SKM-1 treated with dmso at 0.1 percent for 144 hours (cell line): ENCODE measurements around the gene RFLNA.
A peak's percentile ranks its signal among the peaks of the same experiment; 100 is the strongest.

ENCODE experiments used
- DNase-seq: peaks from one replicate; lab custom pipeline; 2025; ENCODE audit not compliant: unreplicated experiment; lab: John Stamatoyannopoulos, UW

Gene RFLNA, protein sequence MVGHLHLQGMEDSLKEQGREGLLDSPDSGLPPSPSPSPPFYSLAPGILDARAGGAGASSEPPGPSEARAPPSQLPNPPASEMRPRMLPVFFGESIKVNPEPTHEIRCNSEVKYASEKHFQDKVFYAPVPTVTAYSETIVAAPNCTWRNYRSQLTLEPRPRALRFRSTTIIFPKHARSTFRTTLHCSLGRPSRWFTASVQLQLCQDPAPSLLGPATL

DNA sequence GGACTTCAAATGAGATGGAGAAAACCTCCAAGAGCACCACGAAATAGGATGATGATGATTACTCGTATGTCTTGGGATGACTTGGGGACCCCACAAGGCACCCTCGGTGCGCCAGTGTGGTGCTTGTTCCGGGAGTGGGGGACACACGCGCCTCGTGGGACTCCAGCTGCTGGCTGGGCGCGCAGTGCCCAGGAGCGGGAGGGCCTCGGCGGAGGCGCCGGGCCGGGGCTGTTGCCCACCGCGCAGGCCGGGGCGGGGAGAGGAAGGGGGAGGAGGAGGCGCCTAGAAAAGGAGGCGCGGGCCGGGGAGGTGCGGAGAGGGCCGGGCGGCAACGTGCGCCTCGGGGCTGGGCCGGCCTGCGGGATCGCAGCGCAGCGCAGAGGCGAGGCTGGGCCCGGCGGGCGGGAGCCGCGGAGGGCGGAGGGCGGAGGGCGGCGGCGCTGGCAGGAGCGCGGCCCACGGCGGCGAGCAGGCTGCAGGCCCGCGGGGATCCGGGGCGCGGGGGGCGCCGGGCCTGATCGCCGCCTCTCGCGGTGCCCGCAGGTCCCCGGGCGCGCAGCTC, at the start of gene RFLNA:
RFLNA (plus strand) TSS at position 314 of the 562 bp plus-strand sequence. CDS start 337 bp downstream, outside the sequence.
- DNase-seq, result no peak

DNA sequence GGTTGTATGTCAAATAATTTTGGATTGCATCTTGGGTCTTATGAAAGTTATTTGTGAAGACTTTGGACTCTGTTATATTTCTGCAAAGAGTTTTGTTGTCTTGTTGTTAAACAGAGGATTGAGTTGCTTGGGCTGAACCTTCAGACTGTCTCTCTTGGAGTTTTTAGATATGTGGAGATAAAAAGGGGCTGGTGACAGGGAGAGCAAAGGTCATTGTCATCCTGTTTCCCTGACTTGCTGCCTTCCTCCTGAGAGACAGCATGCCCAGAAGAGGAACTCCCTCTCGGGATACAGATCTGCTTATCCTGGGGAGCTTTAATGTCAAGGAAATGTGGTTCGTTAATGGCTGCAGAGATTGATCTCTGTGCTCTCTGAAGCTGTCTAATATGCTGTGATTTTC, 47.6 kb upstream of the RFLNA start:
- DNase-seq, result no peak

DNA sequence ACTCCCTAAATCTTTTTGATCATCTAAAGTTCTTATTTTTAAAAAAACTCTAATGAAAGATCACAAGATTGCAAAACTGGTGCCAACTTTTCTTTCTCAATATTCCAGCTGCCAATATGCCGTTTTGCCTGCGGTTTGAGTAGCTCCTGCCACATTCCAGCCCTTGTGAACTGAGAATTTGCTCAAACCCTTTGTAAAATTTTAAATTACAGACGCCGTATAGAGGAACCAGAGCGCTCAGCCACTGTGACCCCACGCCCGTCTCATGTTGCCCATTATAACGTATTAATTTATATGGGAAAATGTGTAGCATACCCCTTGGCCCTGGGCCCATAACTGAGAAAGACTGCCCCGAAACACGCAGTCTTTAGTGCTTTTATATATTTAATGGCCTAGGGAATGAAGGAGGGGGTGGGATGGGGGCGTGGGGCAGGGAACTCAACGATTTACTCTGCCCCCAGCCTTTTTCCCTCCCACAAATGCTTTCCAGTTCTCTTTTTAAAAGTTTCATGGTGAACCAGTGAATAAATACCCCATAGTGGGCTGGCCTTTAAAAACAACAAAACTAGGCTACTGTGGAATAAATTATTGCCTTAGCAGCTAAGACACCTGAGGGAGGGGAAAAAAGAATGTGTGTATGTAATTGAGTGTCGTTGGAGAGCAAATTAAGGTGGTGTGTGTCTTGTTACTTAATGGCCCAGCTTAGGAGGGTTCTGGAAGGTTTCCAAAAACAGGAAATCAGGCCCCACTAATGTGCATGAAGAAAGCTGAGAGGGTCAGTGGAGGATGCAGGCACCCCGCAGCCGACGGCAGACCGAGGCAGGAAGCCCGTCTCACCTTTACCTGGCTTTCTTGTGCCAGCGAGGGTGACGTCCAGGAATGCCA, 45.7 kb upstream of the RFLNA start:
- no peak for DNase-seq

DNA sequence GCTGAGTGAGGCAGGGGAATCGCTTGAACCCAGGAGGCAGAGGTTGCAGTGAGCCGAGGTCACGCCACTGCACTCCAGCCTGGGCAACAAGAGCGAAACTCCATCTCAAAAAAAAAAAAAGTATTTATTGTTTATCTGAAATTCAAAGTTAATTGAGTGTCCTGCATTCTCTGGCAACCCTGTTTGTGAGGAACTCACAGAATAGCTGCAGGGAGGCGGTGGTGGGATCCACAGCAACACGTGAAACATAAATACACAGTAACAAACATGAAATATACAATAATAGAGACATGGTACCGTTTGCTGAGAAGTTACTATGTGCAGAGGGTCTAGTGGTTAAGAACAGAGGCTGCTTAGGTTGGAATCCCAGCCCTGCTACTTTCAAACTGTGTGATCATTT, 43.7 kb upstream of the RFLNA start:
- DNase-seq, result no peak

DNA sequence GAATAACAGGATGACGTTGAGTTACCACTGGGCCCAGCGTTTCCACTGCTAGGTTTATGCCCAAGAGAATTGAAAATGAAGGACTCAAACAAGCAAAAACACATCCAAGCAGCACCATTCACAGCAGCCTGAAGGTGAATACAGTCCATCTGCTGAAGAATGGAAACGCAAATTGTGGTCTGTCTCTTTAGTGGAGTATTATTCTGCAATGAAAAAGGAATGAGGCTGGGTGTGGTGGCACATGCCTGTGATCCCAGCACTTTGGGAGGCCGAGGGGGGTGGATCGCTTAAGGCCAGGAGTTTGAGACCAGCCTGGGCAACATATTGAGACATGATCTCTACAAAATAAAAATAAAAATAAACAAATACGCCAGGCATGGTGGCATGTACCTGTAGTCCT, 41.9 kb upstream of the RFLNA start:
- no peak for DNase-seq

DNA sequence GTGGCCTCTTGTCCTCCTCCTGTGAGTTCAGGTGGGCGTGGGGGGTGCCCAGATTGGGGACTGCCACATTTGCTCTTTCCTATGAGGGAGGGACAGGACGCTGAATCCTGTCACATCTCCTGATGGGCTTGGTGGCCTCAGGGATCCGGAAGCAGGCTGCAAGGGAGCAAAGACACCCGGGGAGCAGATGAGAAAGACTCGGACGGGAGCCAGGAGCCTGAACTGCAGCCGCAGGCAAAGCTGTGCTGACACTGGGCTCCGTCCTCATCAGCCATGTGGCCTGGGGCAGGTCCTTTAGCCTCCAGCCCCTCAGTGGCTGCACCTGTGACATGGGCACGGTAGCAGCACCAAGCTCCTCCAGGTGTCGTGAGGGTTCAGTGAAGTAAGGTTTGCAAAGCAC, 40.8 kb upstream of the RFLNA start:
- DNase-seq, result no peak

DNA sequence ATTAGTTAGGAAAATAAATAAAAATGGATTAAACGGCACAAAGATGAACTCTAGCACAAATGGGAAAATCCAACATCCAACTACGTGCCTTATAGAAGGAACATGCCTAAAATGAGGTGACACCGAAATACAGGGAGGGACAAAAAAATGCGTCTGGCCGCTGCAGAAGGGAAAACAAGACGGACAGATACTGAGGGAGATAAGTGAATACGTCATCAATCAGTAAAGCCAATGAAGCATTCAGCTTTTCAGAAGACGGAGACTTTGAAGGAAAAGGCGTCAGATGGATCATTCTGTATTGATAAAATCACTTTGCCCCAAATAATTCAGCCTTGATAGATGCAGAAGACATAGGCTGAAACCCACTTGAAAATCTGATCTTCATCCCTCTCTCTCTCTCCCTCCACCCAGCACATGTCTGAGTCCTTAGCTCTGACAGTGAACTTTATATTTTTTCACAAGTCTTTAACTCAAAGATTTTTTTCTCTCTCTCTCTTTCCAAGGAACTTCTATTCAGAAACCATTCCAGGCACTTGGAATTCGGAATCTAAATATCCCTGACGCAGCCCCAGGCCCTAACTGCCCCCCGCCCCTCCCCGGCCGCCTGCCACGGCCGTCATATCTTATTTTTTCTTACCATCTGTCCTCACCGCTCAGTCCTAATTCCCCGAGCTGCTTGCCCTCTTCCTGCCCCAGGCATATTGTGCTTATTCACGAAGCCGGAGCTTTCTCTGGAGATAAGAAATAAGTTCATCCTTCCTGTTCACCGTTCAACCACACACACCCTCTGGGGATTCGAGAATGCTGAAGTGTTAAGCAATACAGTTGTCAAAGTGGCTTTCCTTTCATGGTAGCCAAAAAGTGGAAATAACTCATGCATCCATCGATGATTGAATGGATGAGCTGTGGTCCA, 35.5 kb upstream of the RFLNA start:
- DNase-seq, result peak; percentile 50

DNA sequence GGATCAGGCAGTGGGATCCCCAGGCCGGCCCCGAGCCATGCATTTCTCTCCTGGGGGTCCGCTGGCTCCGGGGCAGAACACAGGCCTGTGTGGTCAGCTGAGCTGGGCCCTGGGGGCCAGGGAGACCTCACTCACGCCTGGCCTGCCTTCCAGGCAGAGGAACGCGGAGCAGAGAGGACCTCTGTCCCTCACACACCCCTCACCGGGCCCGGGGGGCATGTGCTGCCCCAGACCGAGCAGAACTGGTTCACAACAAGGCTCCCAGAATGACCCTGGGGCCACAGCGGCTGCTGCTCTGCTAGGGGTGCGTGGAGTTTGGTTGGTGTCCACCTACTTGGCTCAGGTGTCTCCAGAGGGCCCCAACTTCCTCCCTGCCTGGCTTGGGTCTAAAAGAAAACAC, 33.0 kb upstream of the RFLNA start:
- DNase-seq, result no peak

DNA sequence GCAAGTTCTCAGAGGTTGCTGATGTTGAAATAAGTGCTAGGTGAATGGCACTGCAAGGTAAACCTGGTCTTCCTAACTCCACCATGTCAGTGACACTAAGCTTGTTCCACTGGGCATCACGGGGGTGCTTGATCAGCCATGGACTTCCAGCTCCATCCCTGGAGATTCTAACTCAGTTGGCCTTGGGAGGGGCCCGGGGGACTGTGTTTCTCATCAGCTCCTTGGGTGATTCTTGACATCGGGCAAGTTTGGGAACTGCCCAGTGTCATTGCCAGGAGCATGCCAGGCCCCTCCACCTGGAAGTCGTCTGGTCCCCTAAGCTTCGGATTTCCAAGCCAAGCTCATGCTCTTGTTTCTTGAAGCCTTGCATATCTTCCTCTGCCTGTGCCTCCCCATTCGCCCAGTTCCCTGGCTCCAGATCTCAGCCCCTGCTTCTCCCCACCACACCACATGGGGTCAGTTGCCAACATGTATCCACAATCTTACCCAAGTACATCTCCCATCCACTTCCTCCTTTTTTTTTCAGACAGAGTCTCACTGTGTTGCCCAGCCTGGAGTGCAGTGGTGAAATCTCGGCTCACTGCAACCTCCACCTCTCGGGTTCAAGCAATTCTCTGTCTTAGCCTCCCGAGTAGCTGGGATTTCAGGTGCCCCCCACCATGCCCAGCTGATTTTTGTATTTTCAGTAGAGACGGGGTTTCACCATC, 30.7 kb upstream of the RFLNA start:
- no peak for DNase-seq

DNA sequence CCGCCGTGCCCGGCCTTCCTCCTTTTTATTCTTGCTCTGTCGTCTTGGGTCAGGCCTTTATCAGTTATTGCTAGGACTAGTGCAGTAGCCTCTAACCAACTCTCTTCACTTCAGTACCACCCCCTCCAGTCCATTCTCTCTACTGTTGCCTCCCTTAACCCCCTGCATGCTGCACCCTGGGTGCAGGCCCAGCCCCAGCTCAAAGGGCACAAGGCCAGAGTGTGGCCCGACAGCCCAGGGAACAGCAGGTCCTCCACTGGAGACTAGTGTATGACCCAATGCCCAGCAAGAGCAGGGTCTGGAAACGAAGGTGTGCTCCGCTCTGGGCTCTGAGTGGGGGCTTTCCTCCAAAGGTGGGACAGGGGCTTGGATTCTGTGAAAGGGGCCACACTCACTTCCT, 30.0 kb upstream of the RFLNA start:
- DNase-seq, result no peak

DNA sequence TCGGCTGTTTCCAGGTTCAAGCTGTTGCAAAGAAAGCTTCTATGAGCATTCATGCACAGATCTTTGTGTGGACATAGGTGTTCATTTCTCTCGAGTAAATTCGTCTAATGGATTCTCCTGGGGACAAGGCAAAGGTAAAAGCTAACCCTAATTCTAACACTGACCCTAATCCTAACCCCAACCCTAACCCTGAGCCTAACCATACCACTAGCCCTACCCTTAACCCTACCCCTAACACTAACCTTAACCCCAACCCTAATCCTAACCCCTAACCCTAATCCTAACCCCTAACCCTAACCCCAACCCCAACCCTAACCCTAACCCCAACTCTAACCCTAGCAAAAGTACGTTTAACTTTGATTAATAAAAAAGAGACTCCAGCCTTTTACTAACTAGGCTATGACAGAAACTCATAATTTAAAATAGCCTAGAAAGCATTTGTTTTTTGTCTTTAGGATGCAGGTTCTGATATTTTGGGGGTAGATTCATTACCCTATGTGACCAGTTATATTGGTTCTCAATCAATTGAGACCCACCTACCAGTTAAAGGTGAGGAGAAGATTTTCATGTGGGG, 27.6 kb upstream of the RFLNA start:
- no peak for DNase-seq

DNA sequence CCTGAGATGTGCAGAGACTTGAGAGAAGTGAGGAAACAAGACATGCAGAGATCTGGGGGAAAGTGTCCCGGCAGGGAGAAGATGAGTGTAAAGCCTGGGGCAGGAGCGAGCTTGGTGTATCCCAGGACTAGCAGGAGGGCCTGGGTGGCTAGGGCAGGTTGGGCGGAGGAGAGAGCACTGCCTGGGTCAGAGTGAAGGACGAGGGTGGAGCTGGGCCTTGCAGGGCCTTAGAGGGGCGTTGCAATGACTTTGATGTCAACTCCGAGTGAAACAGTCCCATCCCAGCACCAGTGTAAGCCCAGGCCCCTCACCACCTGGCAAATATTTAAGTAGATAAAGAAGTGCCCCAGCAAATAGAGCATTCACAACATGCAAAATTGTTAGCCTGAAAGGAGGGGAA, 24.2 kb upstream of the RFLNA start:
- DNase-seq, result no peak

DNA sequence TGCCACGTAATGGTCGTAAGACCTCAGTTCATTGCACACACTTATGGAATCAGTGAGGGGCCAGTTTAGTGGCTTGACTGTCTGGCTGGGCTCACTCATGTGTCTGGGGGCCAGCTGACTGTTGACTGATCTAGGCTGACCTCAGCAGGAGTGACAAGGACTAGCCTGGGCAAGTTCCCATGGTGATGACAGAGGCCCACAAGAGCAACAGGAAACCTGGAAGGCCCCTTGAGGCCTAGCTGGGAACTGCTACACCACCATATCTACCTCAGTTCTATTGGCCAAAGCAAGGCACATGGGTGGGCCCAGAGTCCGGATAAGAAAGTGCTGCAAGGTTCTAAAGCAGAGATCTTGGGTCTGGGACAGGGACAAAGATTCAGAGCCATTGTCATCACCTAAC, 21.3 kb upstream of the RFLNA start:
- DNase-seq, result peak; percentile 11

DNA sequence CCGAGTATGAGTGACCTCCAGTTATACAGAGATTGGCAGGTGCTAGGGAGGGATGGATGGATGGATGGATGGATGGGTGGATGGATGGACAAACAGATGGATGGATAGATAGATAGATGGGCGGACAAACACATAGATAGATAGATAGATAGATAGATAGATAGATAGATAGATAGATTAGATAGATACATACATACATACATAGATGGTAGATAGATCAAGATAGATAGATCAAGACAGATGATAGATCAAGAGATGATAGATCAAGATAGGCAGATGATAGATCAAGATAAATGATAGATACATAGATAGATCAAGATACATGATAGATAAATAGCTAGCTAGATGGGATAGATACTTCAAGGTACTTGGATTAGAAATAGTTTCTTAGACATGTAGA, 18.6 kb upstream of the RFLNA start:
- DNase-seq, result no peak

DNA sequence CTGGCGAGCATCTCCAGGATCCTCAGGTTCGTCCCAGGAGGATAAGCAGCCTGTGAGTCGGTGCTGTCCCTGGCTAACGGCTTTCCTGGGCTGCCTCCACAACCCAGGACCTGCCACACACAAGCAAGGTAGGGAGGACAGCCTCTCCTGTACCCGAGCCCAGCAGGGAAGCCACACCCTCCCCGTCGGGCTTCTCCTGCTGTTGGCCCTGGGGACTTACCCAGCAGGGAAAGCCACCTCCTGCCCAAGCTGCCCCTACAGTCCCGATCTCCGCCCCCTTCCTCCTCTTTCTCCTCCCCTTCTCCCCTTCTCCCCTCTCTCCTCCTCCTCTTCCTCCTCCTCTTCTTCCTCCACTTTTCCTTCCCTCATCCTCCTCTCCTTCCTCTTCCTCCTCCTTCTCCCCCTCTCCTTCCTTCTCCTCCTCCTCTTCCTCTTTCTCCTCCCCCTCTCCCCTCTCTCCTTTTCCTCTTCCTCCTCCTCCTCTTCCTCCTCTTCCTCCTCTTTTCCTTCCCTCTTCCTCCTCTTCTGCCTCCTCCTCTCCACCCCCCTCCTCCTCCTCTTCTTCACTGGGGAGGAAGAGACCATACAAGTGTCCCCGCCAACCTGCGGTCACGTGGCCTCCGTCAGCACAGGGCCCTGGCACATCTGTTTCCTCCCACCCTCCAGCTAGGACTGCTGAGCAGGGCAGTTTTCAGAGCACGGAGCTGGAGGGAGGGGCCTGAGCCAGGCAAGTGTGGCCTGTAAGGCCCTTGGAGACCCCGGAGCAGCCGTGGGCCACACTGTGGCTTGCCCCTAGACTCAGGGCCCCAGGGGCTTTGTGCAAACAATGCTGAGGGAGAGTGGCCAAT, 17.3 kb upstream of the RFLNA start:
- no peak for DNase-seq

DNA sequence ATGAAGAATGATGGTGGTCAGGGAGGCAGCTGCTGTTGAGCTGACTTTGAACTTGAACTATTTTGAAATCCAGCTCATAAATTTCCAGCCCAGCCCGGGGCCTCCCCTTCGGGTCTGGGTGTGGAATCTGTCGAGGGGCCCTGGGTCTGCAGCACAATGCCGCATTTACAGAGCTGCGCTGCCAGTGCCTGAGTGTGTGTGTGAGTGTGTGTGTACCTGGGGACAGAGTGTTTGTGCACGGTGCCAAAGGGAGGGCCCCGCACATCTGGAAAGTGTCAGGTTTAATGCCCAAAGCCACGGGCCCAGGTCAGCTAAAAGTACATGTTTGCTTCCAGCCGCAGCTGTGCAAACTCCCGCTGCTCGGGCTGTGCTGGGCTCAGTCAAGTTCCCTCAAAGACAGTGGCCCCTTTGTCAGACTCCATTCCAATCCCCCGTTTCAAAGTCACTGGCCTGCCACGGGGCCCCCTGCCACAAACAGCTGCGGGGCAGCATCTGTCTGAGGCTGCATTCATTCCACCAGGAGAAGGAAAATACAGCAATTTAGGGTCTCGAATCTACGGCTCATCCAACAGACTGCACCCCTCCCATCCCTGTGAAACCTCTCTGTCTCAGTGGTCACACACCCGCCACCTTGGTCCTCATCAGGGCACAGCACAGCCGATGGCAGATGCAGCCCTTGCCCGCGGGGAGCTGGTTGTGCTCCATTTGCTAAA, 16.3 kb upstream of the RFLNA start:
- DNase-seq, result no peak

DNA sequence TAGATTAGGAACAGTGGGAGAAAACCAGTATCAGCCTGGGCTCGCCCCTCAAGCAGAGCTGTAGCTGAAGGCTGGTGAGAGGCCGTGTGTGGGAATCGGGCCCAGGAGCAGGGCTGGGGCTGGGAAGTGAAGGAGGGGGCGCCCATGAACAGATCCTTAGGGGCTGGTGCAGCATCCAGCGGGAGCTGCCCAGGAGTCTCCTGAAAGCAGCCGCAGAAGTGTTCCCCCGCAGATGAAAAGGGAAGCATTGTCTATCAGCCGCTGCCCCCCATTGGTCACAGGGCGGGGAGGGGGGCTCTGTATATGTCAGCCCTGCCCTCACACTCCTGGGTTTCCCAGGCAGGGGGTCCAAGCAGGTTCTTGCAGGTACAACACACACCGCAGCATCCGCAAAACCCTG, 15.6 kb upstream of the RFLNA start:
- DNase-seq, result no peak

DNA sequence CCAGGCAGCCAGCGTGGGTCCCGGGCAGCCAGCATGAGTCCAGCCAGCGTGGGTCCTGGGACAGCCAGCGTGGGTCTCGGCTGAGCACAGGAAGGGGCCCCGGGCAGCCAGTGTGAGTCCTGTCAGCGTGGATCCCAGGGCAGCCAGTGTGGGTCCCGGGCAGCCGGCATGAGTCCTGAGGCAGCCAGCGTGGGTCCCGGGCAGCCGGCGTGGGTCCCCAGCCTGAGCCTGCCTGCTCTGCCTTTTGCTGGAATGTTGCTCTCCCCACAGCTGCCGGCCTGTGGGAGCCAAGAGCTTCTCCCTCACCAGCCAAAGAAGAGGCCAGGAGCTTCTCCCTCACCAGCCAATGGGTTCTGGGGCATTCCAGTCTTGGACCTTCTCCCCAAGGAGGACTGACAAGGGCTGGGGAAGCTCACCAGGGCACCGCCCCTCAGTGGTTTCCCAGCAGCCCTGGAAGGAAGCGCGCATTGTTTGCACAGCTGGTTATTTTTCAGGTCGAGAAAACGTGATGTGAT, 15.0 kb upstream of the RFLNA start:
- DNase-seq, result no peak

DNA sequence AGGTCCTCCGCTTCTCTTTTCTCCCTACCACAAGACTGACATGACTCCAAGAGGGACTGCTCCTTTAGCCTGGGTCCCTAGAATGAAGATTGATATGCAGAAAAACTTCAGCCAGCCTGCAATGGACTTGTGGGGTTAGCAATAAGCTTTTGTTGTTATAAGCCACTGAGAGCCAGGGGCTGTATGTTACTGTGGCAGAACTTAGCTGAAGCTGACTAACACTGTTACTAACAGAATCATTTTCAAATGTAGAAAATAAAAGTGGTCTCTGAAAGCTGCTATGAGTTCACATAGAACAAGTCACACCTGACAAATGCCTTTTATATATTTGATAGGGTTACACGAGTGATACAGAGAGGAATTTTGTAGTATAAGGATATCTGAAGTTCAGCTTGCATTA, 13.6 kb upstream of the RFLNA start:
- DNase-seq, result no peak
